MM.1S (cell line): ENCODE results near the gene BEND7.

Experiments used
- DNase-seq: peaks from one replicate; pipeline ENCODE4 v3.0.0-alpha.2; 2015
- H2AFZ ChIP-seq: fragments of 300-600 bp; sonication (generic); 2 replicates; pipeline ENCODE4 v1.6.0; 2016; ENCODE audit warnings: antibody characterized with exemption, low read length
- H3F3A ChIP-seq: fragments of 300-600 bp; sonication (generic); 2 replicates; pipeline ENCODE4 v1.6.1; 2016; ENCODE audit warnings: mild to moderate bottlenecking, antibody characterized with exemption, low read length, moderate library complexity, mixed read lengths; ENCODE audit not compliant: insufficient read depth
- H3K27ac ChIP-seq: fragments of 300-600 bp; sonication (generic); 2 replicates; pipeline ENCODE4 v1.5.1; 2016; ENCODE audit warnings: mild to moderate bottlenecking, low read length
- H3K27me3 ChIP-seq: fragments of 300-600 bp; sonication (generic); replicated peaks from 2 replicates; pipeline ENCODE4 v1.6.0; 2016; ENCODE audit warnings: low read length; ENCODE audit not compliant: insufficient read depth
- H3K36me3 ChIP-seq: fragments of 300-600 bp; sonication (generic); replicated peaks from 2 replicates; pipeline ENCODE4 v1.6.1; 2016; ENCODE audit warnings: mild to moderate bottlenecking, low read length, mixed read lengths; ENCODE audit not compliant: insufficient read depth
- H3K4me1 ChIP-seq: fragments of 300-600 bp; sonication (generic); 2 replicates; pipeline ENCODE4 v1.6.1; 2016; ENCODE audit warnings: low read length, mixed read lengths
- H3K4me2 ChIP-seq: fragments of 300-600 bp; sonication (generic); 2 replicates; pipeline ENCODE4 v1.6.0; 2016; ENCODE audit warnings: low read depth, low read length
- H3K4me3 ChIP-seq: fragments of 300-600 bp; sonication (generic); 2 replicates; pipeline ENCODE4 v1.5.1; 2016; ENCODE audit warnings: low read length, mixed read lengths
- H3K79me2 ChIP-seq: fragments of 300-600 bp; sonication (generic); 2 replicates; pipeline ENCODE4 v1.6.1; 2016; ENCODE audit warnings: mixed run types, low read length, mixed read lengths
- H3K9ac ChIP-seq: fragments of 300-600 bp; sonication (generic); 2 replicates; pipeline ENCODE4 v1.6.1; 2016; ENCODE audit warnings: low read length, mixed read lengths
- H3K9me2 ChIP-seq: fragments of 300-600 bp; sonication (generic); replicated peaks from 2 replicates; pipeline ENCODE4 v1.6.1; 2016; ENCODE audit warnings: mild to moderate bottlenecking, low read length, mixed read lengths; ENCODE audit not compliant: insufficient read depth
- H3K9me3 ChIP-seq: fragments of 300-600 bp; sonication (generic); replicated peaks from 2 replicates; pipeline ENCODE4 v1.6.1; 2016; ENCODE audit warnings: mild to moderate bottlenecking, low read length, mixed read lengths; ENCODE audit not compliant: insufficient read depth
- H4K20me1 ChIP-seq: fragments of 300-600 bp; sonication (generic); 2 replicates; pipeline ENCODE4 v1.6.1; 2016; ENCODE audit warnings: mild to moderate bottlenecking, low read length, moderate library complexity, mixed read lengths; ENCODE audit not compliant: insufficient read depth
- EZH2 ChIP-seq: fragments of 300-600 bp; sonication (generic); optimal IDR thresholded peaks from 2 replicates; pipeline ENCODE3; 2017; ENCODE audit warnings: low read depth, mild to moderate bottlenecking, antibody characterized with exemption, low read length, mixed read lengths
- EZH2phosphoT487 ChIP-seq: fragments of 300-600 bp; sonication (generic); IDR thresholded peaks from 2 replicates; pipeline ENCODE4 v1.6.1; 2018; ENCODE audit warnings: antibody characterized with exemption, low read length
- TF ChIP-seq, protein P1 (sequence below): fragments of 300-600 bp; sonication (generic); IDR thresholded peaks from 2 replicates; pipeline ENCODE4 v1.5.1; 2016; ENCODE audit warnings: antibody characterized with exemption, low read length, mixed read lengths

The BEND7 gene

DNA sequence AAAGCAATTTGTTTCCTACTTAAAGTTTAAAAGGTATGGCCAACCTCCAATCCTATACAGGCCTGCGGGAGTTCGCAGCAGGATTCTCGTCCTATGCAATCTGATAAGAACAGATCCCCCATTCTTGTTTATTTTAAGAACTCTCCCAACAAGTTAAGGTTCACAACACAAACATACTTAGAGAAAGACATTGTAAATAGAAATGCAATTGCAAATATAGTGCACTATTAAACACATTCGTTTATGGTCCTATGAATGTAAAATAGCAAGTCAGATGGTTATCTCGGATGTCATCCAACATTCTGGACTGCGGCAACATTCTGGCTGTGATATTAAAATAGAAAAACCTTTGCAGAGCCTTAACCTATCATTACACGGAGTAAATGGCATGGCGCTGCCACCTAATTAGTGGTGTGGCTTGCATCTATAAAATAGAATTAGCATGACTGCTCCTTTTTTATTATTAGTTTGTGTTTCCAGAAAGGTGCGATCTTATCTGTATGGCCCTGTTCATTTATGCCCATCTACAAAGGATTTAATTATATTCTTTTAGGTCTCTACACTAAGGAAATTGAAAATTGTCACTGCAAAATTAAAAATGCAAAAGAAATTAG is 37.0 kb downstream of the BEND7 start:
- Histone ChIP-seq H3K4me2 (no peak overlapping the region), H3K27ac (no peak overlapping the region), H3K4me3 (no peak overlapping the region), H2AFZ (no peak overlapping the region), H3K9me3 (no peaks in the 10 kb centered on the region), H3K9me2 (no peaks in the 10 kb centered on the region), H3K4me1 (no peaks in the 10 kb centered on the region), H3K79me2 (no peaks in the 10 kb centered on the region), H3K27me3 (no peaks in the 10 kb centered on the region), H3K36me3 (no peaks in the 10 kb centered on the region), H3K9ac (no peak overlapping the region), H4K20me1 (no peaks in the 10 kb centered on the region), H3F3A (no peaks in the 10 kb centered on the region)
- DNase-seq: no peak
- TF ChIP-seq, protein P1, sequence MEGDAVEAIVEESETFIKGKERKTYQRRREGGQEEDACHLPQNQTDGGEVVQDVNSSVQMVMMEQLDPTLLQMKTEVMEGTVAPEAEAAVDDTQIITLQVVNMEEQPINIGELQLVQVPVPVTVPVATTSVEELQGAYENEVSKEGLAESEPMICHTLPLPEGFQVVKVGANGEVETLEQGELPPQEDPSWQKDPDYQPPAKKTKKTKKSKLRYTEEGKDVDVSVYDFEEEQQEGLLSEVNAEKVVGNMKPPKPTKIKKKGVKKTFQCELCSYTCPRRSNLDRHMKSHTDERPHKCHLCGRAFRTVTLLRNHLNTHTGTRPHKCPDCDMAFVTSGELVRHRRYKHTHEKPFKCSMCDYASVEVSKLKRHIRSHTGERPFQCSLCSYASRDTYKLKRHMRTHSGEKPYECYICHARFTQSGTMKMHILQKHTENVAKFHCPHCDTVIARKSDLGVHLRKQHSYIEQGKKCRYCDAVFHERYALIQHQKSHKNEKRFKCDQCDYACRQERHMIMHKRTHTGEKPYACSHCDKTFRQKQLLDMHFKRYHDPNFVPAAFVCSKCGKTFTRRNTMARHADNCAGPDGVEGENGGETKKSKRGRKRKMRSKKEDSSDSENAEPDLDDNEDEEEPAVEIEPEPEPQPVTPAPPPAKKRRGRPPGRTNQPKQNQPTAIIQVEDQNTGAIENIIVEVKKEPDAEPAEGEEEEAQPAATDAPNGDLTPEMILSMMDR: no peak
- TF ChIP-seq EZH2phosphoT487 (no peak), EZH2 (no peak)

DNA sequence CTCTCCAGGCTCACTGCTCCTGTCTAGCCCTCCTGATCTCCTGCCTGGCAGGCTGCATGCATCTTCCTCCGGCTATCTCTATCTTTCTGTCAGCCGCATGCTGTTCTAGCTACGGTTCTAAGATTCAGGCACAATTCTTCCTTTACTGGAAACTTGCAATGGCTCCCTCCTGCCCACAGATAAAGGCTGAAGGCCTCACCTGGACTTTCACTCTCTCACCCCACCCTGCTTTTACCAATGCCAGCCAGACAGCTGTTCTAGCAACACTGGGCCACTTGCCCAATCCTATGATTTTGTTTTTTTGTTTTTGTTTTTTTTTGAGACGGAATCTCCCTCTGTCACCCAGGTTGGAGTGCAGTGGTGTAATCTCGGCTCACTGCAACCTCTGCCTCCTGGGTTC is 38.3 kb downstream of the BEND7 start:
- Histone ChIP-seq H3K4me3 (no peak overlapping the region), H3K4me2 (no peak overlapping the region), H3K4me1 (no peaks in the 10 kb centered on the region), H3K27ac (no peak overlapping the region), H3K79me2 (no peaks in the 10 kb centered on the region), H3K9me3 (no peaks in the 10 kb centered on the region), H4K20me1 (no peaks in the 10 kb centered on the region), H3K9ac (no peak overlapping the region), H2AFZ (no peak overlapping the region), H3F3A (no peaks in the 10 kb centered on the region), H3K9me2 (no peaks in the 10 kb centered on the region), H3K27me3 (no peaks in the 10 kb centered on the region), H3K36me3 (no peaks in the 10 kb centered on the region)
- TF ChIP-seq, protein P1: no peak
- TF ChIP-seq EZH2: no peak
- TF ChIP-seq EZH2phosphoT487: no peak
- no peak for DNase-seq

DNA sequence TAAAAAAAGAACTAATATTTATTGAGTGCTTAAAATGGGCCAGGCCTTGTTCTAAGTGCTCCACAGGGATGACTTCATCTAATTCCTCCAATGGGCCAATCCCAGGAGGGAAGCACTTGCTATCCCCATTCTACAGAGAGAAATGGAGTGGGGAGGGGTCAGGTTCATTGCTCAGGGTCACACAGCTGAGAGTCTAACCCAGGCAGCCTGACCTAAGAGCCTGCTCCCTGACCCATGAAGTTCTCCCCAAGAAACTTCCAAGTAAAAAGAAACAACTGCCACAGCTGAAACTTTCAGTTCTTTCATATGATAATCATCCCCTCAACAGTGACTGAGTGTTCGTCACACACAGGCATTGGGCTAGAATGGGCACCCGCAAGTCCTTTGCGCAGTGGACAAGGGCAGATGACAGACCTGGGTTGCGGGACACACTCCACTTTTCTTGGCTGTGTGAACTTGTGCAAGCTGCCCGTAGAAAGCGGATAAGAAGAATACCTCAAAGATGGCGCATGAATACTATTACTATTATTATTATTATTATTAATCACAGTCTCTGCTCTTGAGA is 39.7 kb downstream of the BEND7 start:
- Histone ChIP-seq H3K27ac (no peak overlapping the region), H3K27me3 (no peaks in the 10 kb centered on the region), H3K9ac (no peak overlapping the region), H3K4me1 (no peaks in the 10 kb centered on the region), H3K9me2 (no peaks in the 10 kb centered on the region), H3K36me3 (no peaks in the 10 kb centered on the region), H3K4me3 (no peak overlapping the region), H3K4me2 (no peak overlapping the region), H3F3A (no peaks in the 10 kb centered on the region), H4K20me1 (no peaks in the 10 kb centered on the region), H3K9me3 (no peaks in the 10 kb centered on the region), H3K79me2 (no peaks in the 10 kb centered on the region), H2AFZ (no peak overlapping the region)
- TF ChIP-seq, protein P1: no peak
- TF ChIP-seq EZH2 (no peak), EZH2phosphoT487 (no peak)
- DNase-seq: no peak
